ENCODE data around the gene CDH16. TPM values are rescaled to one million over a fixed set of nuclear protein-coding genes. Genes with fewer than 3 reads are reported as not detected.

CDH16 gene
- total and polyA plus RNA-seq, 2 of the 13 experiments (the other 11 are each of a cell fraction or from before 2014, with no cell fraction given) = 2.7 to 3.9 TPM

- TF ChIP-seq SOX6 (IDR thresholded peaks at IDR 0.05) = no peak
- peak; percentile 79 for TF ChIP-seq SOX6 (CRISPR knock-in tag; IDR thresholded peaks at IDR 0.05)
- TF ChIP-seq ZNF142 (CRISPR knock-in tag; IDR thresholded peaks at IDR 0.05) = peak; percentile 96
- TF ChIP-seq ATF7-NPFF (CRISPR knock-in tag; IDR thresholded peaks at IDR 0.05; ENCODE audit: low read depth) = peak; percentile 58
- TF ChIP-seq MAF1 (CRISPR knock-in tag; IDR thresholded peaks at IDR 0.05; ENCODE audit: borderline replicate concordance) = peak; percentile 78
- TF ChIP-seq SPEN (CRISPR knock-in tag; IDR thresholded peaks at IDR 0.05; ENCODE audit: low read depth) = peak; percentile 87
- TF ChIP-seq STAG1 (CRISPR knock-in tag; IDR thresholded peaks at IDR 0.05) = peak; percentile 15; the same call in 1 of the 2 replicates
- TF ChIP-seq ZNF407 (CRISPR knock-in tag; IDR thresholded peaks at IDR 0.05; ENCODE audit: not compliant biosample characterization) = peak; percentile 98
- 0 out of 2 replicates have a peak, but pooled peaks have one; percentile 74 for TF ChIP-seq FOXO1 (CRISPR knock-in tag; IDR thresholded peaks at IDR 0.05)
- peak; percentile 88; the same call in 1 of the 2 replicates for TF ChIP-seq ZNF414 (CRISPR knock-in tag; IDR thresholded peaks at IDR 0.05)
- TF ChIP-seq MBNL3 (CRISPR knock-in tag; conservative IDR thresholded peaks at IDR 0.05) = no peak
- peak; percentile 97 for TF ChIP-seq MAX (IDR thresholded peaks at IDR 0.05)
- peak; percentile 98 for TF ChIP-seq ZNF230 (CRISPR knock-in tag; IDR thresholded peaks at IDR 0.05)
- TF ChIP-seq PHF5A (CRISPR knock-in tag; IDR thresholded peaks at IDR 0.05; ENCODE audit: low read depth, unreplicated experiment) = peak; percentile 81
Measured at GRCh38 chr16:66880288-66881013, 38.2 kb downstream of the CDH16 start, which contains the start of gene PDP2 (continued).

Data from HepG2 (cell line).